ENCODE results near the gene KIF7. TPM values are rescaled to one million over a fixed set of nuclear protein-coding genes. Genes with fewer than 3 reads are reported as not detected.

Gene KIF7
- total and polyA plus RNA-seq, 2 experiments from 2014 or later: 4.6 to 20.1 TPM

DNA sequence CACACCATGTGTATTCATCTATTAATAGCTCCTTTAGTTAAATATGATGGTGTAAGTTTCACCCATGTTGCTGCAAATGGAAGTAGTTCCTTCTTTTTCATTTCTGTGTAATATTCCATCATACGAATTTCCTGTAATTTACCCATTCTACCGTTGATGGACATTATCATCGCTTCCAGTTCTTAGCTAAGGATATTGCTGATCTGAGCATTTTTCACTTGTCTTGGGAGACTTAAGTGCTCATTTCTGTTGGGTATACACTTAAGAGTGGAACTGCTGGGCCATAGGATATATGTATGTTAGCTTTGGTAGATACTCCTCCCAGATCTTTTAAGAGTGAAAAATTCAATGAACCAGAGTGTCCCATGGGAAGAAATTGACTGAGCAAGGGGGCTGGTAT, 12.9 kb upstream of the KIF7 start (continued):
- TF ChIP-seq NANOG (IDR thresholded peaks at IDR 0.05; ENCODE audit: borderline replicate concordance): no peak
- TF ChIP-seq STAT1 (IDR thresholded peaks at IDR 0.05; ENCODE audit: unreplicated experiment): no peak
- TF ChIP-seq JUNB (IDR thresholded peaks at IDR 0.05; ENCODE audit: unreplicated experiment): no peak
- TF ChIP-seq, protein P1, sequence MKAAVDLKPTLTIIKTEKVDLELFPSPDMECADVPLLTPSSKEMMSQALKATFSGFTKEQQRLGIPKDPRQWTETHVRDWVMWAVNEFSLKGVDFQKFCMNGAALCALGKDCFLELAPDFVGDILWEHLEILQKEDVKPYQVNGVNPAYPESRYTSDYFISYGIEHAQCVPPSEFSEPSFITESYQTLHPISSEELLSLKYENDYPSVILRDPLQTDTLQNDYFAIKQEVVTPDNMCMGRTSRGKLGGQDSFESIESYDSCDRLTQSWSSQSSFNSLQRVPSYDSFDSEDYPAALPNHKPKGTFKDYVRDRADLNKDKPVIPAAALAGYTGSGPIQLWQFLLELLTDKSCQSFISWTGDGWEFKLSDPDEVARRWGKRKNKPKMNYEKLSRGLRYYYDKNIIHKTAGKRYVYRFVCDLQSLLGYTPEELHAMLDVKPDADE (IDR thresholded peaks at IDR 0.05): no peak
- no peak for TF ChIP-seq ZNF331 (CRISPR knock-in tag; IDR thresholded peaks at IDR 0.05; ENCODE audit: low read depth)
- TF ChIP-seq CREB1 (CRISPR knock-in tag; IDR thresholded peaks at IDR 0.05; ENCODE audit: low read depth): no peak

DNA sequence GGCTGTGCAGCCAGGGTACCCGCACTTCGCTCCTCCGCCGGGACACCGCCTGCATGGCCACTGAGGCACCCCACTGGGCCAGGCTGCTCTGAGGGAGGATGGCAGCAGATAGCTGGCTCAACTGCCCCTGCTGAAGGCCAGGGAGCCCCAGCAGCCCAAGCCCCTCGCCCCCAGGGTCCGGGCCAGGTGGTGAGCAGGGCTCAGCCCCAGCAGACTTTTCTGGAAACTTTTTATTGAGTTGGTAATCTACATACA, 12.4 kb upstream of the KIF7 start:
- Histone ChIP-seq H3K4me3 (no peak overlapping the region), H3K27me3 (ENCODE audit: insufficient read depth) (peaks cover 20% of the 10 kb centered on the region), H3K9me2 (ENCODE audit: insufficient read depth) (no peaks in the 10 kb centered on the region), H3K79me2 (replicated peaks; ENCODE audit: insufficient read depth) (no peaks in the 10 kb centered on the region), H4K20me1 (replicated peaks; ENCODE audit: insufficient read depth) (no peaks in the 10 kb centered on the region), H3K4me2 (no peak overlapping the region), H3K4me1 (ENCODE audit: insufficient read depth) (peaks cover 16% of the 10 kb centered on the region), H3K27ac (ENCODE audit: low read depth) (no peak overlapping the region), H3K36me3 (ENCODE audit: insufficient read depth) (no peaks in the 10 kb centered on the region), H3F3A (replicated peaks; ENCODE audit: low read depth) (no peaks in the 10 kb centered on the region), H2AFZ (no peak overlapping the region)
- Mint-ChIP-seq H3K9me3 (no peaks in the 10 kb centered on the region), H3K36me3 (ENCODE audit: low read depth) (no peaks in the 10 kb centered on the region), H3K27ac (no peak overlapping the region), H3K4me3 (no peak overlapping the region), H3K27me3 (ENCODE audit: insufficient read depth, low read depth, poor library complexity) (peaks cover 14% of the 10 kb centered on the region), H3K4me1 (peaks cover 16% of the 10 kb centered on the region)
- DNase-seq (ENCODE audit: low spot score) (no peak), ATAC-seq (no peak)
- TF ChIP-seq POLR2AphosphoS5 (IDR thresholded peaks at IDR 0.05; ENCODE audit: low read depth): no peak
- TF ChIP-seq STAT1 (IDR thresholded peaks at IDR 0.05; ENCODE audit: unreplicated experiment): no peak
- no peak for TF ChIP-seq ZNF114 (CRISPR knock-in tag; IDR thresholded peaks at IDR 0.05)
- TF ChIP-seq, protein P2, sequence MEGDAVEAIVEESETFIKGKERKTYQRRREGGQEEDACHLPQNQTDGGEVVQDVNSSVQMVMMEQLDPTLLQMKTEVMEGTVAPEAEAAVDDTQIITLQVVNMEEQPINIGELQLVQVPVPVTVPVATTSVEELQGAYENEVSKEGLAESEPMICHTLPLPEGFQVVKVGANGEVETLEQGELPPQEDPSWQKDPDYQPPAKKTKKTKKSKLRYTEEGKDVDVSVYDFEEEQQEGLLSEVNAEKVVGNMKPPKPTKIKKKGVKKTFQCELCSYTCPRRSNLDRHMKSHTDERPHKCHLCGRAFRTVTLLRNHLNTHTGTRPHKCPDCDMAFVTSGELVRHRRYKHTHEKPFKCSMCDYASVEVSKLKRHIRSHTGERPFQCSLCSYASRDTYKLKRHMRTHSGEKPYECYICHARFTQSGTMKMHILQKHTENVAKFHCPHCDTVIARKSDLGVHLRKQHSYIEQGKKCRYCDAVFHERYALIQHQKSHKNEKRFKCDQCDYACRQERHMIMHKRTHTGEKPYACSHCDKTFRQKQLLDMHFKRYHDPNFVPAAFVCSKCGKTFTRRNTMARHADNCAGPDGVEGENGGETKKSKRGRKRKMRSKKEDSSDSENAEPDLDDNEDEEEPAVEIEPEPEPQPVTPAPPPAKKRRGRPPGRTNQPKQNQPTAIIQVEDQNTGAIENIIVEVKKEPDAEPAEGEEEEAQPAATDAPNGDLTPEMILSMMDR (conservative IDR thresholded peaks at IDR 0.05; ENCODE audit: low read depth in 2 of 2): no peak
- TF ChIP-seq, protein P3, sequence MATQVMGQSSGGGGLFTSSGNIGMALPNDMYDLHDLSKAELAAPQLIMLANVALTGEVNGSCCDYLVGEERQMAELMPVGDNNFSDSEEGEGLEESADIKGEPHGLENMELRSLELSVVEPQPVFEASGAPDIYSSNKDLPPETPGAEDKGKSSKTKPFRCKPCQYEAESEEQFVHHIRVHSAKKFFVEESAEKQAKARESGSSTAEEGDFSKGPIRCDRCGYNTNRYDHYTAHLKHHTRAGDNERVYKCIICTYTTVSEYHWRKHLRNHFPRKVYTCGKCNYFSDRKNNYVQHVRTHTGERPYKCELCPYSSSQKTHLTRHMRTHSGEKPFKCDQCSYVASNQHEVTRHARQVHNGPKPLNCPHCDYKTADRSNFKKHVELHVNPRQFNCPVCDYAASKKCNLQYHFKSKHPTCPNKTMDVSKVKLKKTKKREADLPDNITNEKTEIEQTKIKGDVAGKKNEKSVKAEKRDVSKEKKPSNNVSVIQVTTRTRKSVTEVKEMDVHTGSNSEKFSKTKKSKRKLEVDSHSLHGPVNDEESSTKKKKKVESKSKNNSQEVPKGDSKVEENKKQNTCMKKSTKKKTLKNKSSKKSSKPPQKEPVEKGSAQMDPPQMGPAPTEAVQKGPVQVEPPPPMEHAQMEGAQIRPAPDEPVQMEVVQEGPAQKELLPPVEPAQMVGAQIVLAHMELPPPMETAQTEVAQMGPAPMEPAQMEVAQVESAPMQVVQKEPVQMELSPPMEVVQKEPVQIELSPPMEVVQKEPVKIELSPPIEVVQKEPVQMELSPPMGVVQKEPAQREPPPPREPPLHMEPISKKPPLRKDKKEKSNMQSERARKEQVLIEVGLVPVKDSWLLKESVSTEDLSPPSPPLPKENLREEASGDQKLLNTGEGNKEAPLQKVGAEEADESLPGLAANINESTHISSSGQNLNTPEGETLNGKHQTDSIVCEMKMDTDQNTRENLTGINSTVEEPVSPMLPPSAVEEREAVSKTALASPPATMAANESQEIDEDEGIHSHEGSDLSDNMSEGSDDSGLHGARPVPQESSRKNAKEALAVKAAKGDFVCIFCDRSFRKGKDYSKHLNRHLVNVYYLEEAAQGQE (IDR thresholded peaks at IDR 0.05; ENCODE audit: unreplicated experiment): no peak
- TF ChIP-seq NANOG (IDR thresholded peaks at IDR 0.05; ENCODE audit: borderline replicate concordance): no peak
- no peak for TF ChIP-seq EZH2phosphoT487 (IDR thresholded peaks at IDR 0.05; ENCODE audit: unreplicated experiment)
- TF ChIP-seq, protein P4, sequence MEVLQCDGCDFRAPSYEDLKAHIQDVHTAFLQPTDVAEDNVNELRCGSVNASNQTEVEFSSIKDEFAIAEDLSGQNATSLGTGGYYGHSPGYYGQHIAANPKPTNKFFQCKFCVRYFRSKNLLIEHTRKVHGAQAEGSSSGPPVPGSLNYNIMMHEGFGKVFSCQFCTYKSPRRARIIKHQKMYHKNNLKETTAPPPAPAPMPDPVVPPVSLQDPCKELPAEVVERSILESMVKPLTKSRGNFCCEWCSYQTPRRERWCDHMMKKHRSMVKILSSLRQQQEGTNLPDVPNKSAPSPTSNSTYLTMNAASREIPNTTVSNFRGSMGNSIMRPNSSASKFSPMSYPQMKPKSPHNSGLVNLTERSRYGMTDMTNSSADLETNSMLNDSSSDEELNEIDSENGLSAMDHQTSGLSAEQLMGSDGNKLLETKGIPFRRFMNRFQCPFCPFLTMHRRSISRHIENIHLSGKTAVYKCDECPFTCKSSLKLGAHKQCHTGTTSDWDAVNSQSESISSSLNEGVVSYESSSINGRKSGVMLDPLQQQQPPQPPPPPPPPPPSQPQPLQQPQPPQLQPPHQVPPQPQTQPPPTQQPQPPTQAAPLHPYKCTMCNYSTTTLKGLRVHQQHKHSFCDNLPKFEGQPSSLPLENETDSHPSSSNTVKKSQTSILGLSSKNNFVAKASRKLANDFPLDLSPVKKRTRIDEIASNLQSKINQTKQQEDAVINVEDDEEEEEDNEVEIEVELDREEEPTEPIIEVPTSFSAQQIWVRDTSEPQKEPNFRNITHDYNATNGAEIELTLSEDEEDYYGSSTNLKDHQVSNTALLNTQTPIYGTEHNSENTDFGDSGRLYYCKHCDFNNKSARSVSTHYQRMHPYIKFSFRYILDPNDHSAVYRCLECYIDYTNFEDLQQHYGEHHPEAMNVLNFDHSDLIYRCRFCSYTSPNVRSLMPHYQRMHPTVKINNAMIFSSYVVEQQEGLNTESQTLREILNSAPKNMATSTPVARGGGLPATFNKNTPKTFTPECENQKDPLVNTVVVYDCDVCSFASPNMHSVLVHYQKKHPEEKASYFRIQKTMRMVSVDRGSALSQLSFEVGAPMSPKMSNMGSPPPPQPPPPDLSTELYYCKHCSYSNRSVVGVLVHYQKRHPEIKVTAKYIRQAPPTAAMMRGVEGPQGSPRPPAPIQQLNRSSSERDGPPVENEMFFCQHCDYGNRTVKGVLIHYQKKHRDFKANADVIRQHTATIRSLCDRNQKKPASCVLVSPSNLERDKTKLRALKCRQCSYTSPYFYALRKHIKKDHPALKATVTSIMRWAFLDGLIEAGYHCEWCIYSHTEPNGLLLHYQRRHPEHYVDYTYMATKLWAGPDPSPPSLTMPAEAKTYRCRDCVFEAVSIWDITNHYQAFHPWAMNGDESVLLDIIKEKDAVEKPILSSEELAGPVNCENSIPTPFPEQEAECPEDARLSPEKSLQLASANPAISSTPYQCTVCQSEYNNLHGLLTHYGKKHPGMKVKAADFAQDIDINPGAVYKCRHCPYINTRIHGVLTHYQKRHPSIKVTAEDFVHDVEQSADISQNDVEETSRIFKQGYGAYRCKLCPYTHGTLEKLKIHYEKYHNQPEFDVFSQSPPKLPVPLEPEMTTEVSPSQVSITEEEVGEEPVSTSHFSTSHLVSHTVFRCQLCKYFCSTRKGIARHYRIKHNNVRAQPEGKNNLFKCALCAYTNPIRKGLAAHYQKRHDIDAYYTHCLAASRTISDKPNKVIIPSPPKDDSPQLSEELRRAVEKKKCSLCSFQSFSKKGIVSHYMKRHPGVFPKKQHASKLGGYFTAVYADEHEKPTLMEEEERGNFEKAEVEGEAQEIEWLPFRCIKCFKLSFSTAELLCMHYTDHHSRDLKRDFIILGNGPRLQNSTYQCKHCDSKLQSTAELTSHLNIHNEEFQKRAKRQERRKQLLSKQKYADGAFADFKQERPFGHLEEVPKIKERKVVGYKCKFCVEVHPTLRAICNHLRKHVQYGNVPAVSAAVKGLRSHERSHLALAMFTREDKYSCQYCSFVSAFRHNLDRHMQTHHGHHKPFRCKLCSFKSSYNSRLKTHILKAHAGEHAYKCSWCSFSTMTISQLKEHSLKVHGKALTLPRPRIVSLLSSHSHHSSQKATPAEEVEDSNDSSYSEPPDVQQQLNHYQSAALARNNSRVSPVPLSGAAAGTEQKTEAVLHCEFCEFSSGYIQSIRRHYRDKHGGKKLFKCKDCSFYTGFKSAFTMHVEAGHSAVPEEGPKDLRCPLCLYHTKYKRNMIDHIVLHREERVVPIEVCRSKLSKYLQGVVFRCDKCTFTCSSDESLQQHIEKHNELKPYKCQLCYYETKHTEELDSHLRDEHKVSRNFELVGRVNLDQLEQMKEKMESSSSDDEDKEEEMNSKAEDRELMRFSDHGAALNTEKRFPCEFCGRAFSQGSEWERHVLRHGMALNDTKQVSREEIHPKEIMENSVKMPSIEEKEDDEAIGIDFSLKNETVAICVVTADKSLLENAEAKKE (CRISPR knock-in tag; IDR thresholded peaks at IDR 0.05): no peak
- no peak for TF ChIP-seq CREB1 (CRISPR knock-in tag; IDR thresholded peaks at IDR 0.05; ENCODE audit: low read depth)
- no peak for TF ChIP-seq JUNB (IDR thresholded peaks at IDR 0.05; ENCODE audit: unreplicated experiment)
- no peak for TF ChIP-seq ZNF331 (CRISPR knock-in tag; IDR thresholded peaks at IDR 0.05; ENCODE audit: low read depth)
- TF ChIP-seq EZH2 (IDR thresholded peaks at IDR 0.05; ENCODE audit: low read depth, unreplicated experiment): no peak

Data from GM23338 (cell line).